Spleen (tissue), 13 donors: ENCODE results near the gene CCDC69. TPM values are rescaled to one million over a fixed set of nuclear protein-coding genes. Genes with fewer than 3 reads are reported as not detected.

Experiments used
- DNase-seq: peaks from one replicate; pipeline ENCODE4 v3.0.0-alpha.2; 2020
- H3K27ac ChIP-seq, 8 donors: fragments of 200-600 bp; sonication (generic) in 7 of 8; 1 replicate in 4 of 8; 2 replicates in 4 of 8; pipeline versions ENCODE4 v1.5.0 to v1.8.0; 2016 to 2021; ENCODE audit warnings: inconsistent platforms in 4 of 8, mild to moderate bottlenecking in 4 of 8, moderate library complexity in 1 of 8
- H3K27me3 ChIP-seq, 7 donors: fragments of 200-600 bp; sonication (generic) in 6 of 7; replicated peaks in 1 of 7; 1 replicate in 4 of 7; 2 replicates in 3 of 7; pipeline versions ENCODE4 v1.5.0 to v1.8.0; 2016 to 2021; ENCODE audit warnings: inconsistent platforms in 3 of 7, mild to moderate bottlenecking in 1 of 7
- H3K36me3 ChIP-seq, 6 donors: fragments of 200-600 bp; sonication (generic) in 5 of 6; 1 replicate in 4 of 6; 2 replicates in 2 of 6; pipeline versions ENCODE4 v1.5.0 to v1.8.0; 2016 to 2021; ENCODE audit warnings: inconsistent platforms in 2 of 6
- H3K4me1 ChIP-seq, 6 donors: fragments of 200-600 bp; sonication (generic) in 5 of 6; 1 replicate in 3 of 6; 2 replicates in 3 of 6; pipeline versions ENCODE4 v1.5.0 to v1.8.0; 2016 to 2021; ENCODE audit warnings: inconsistent platforms in 3 of 6
- H3K4me3 ChIP-seq, 8 donors: fragments of 200-600 bp; sonication (generic) in 7 of 8; 1 replicate in 4 of 8; 2 replicates in 4 of 8; pipeline versions ENCODE4 v1.5.0 to v1.8.0; 2016 to 2021; ENCODE audit warnings: inconsistent platforms in 4 of 8, mild to moderate bottlenecking in 4 of 8, moderate library complexity in 2 of 8
- H3K9me3 ChIP-seq, 8 donors: fragments of 200-600 bp; sonication (generic) in 7 of 8; 1 replicate in 4 of 8; 2 replicates in 4 of 8; pipeline versions ENCODE4 v1.5.0 to v1.8.0; 2016 to 2021; ENCODE audit warnings: inconsistent platforms in 4 of 8
- CTCF ChIP-seq, 11 experiments: fragments of 200-600 bp in 7 of 11; fragments of 450-650 bp in 4 of 11; sonication (generic) in 4 of 11; IDR thresholded peaks in 8 of 11; conservative IDR thresholded peaks in 3 of 11; 1 replicate in 7 of 11; 2 replicates in 4 of 11; pipeline versions ENCODE4 v1.4.0 to v1.8.0; 2016 to 2021; ENCODE audit warnings: antibody characterized with exemption in 11 of 11, inconsistent platforms in 4 of 11, mild to moderate bottlenecking in 1 of 11
- POLR2A ChIP-seq, 3 donors: fragments of 450-650 bp; IDR thresholded peaks; one replicate each; pipeline ENCODE4 v1.5.1; 2017; ENCODE audit warnings: antibody characterized with exemption in 3 of 3, mild to moderate bottlenecking in 1 of 3
- POLR2AphosphoS5 ChIP-seq, 3 donors: sonication (generic); formaldehyde crosslinking; IDR thresholded peaks; one replicate each; pipeline ENCODE4 v1.5.1; 2017; ENCODE audit warnings: antibody characterized with exemption in 3 of 3
- WGBS, 5 donors: extraction: QIAGEN DNeasy Blood & Tissue Kit in 3 of 5; methylation state at CpG; one replicate each; pipeline versions ENCODE4 v1.1.5 to v1.1.7; 2013 to 2018; 5-methylcytosine and 5-hydroxymethylcytosine counted together
- intact Hi-C: fragments of 100-400 bp; cut with DNase I; formaldehyde crosslinking; loops from one replicate; pipeline ENCODE4 v1.15.0; 2023; ENCODE audit warnings: low total_unique reads
- long read RNA-seq, 2 donors: transcript quantifications; one replicate each; lab custom pipeline, GENCODE V29; 2026
- polyA plus RNA-seq, 3 donors: library from polyadenylated mRNA; stranded (reverse); fragments of 200-250 nt; gene quantifications; one replicate each; pipeline ENCODE4 v1.2.1, GENCODE V29; 2013
- total RNA-seq, 7 donors: library from RNA; depleted of rRNA in 3 of 7; stranded (reverse); fragments of >200 nt in 3 of 7; fragmentation: NEBNext Ultra II Directional in 4 of 7; extraction: Animal tissue kit (Norgen Biotek cat#: 25700) in 4 of 7; gene quantifications; one replicate each; pipeline versions ENCODE4 v1.1.0 to v1.2.1, GENCODE V29; 2016 to 2021
- donor health status: healthy with polysubstance abuse.
- donor health status: DM: no; HTN: no; CAD: no; lungs with moderate emphysema.
- donor health status: DM: no; HTN: no; CAD: no.
- donor health status: Bipolar disorder and iron deficiency.
- donor health status: healthy.
- donor health status: DM: no; HTN: no; CAD: no.
- donor health status: DM: yes; HTN: yes; CAD: no.

CCDC69 gene
- 100 to 1,000 TPM in 4 of 7 donors, 10 to 100 TPM in 3; 68.4 to 145 (median 106) TPM for total RNA-seq
- 10 to 100 TPM; 37.7 to 90.3 (median 39.3) TPM for polyA plus RNA-seq
- long read RNA-seq, donor 1, transcript CCDC69-201 (9 exons, 3,451 nt) = major isoform, 5 of 6 reads
- long read RNA-seq, donor 1, partial matches to known transcripts = 0 of 6 reads
- long read RNA-seq, donor 1, other reads (novel, unspliced or antisense) = 0 of 6 reads
- long read RNA-seq, donor 2, partial matches to known transcripts = 0 of 2 reads
- long read RNA-seq, donor 2, other reads (novel, unspliced or antisense) = 0 of 2 reads

GRCh38 chr5:151223447-151224264 is at the start of gene CCDC69:
CCDC69 (minus strand) TSS chr5:151224092; CDS start chr5:151223970, 122 bp downstream.
- peaks cover 45 to 86% (median 61%) of the 10 kb centered on the region in 6 donors for H3K4me1 ChIP-seq
- H3K9me3 ChIP-seq = no peaks in the 10 kb centered on the region
- peaks cover 0 to 22% (median 0%) of the 10 kb centered on the region in 6 donors for H3K36me3 ChIP-seq
- intact Hi-C loops = no loop called here
- peak within 1 kb of the TSS; percentile 66 to 88 (median 73) for H3K4me3 ChIP-seq
- H3K27ac ChIP-seq = peak within 1 kb of the TSS; percentile 84 to 99 (median 96)
- 0 to 2% (median 1%) methylated on average over 50 to 58 of the region's 58 CpGs for WGBS, 5 donors
- peak in 1 of 3 donors; percentile 75 for TF ChIP-seq POLR2A (IDR thresholded peaks at IDR 0.05)
- TF ChIP-seq CTCF (IDR thresholded peaks at IDR 0.05 in 8 of 11, conservative IDR thresholded peaks at IDR 0.05 in 3 of 11) = peak in 5 of 11 experiments; percentile 15 to 41 (median 25)
- TF ChIP-seq POLR2AphosphoS5 (IDR thresholded peaks at IDR 0.05) = peak; percentile 81 to 92 (median 90)
- peak; percentile 93 for DNase-seq
- H3K27me3 ChIP-seq = no peaks in the 10 kb centered on the region

- TF ChIP-seq POLR2A (IDR thresholded peaks at IDR 0.05) = no peak
- TF ChIP-seq CTCF (IDR thresholded peaks at IDR 0.05 in 8 of 11, conservative IDR thresholded peaks at IDR 0.05 in 3 of 11) = no peak
- TF ChIP-seq POLR2AphosphoS5 (IDR thresholded peaks at IDR 0.05) = no peak
- H3K4me3 ChIP-seq = no peak overlapping the region
- H3K27me3 ChIP-seq = no peaks in the 10 kb centered on the region
- H3K9me3 ChIP-seq = no peaks in the 10 kb centered on the region
- no peak for DNase-seq
- peaks cover 0 to 47% (median 40%) of the 10 kb centered on the region in 6 donors for H3K36me3 ChIP-seq
- H3K27ac ChIP-seq = no peak overlapping the region
- peaks cover 0 to 23% (median 0%) of the 10 kb centered on the region in 6 donors for H3K4me1 ChIP-seq
- intact Hi-C loops = no loop called here
These were observed 47.4 kb upstream of the CCDC69 start for GRCh38 chr5:151271336-151271735.

GRCh38 chr5:151270599-151270998 is 46.7 kb upstream of the CCDC69 start:
- Histone ChIP-seq H3K9me3 (no peaks in the 10 kb centered on the region), H3K4me3 (no peak overlapping the region), H3K27me3 (no peaks in the 10 kb centered on the region), H3K4me1 (peaks cover 0 to 23% (median 0%) of the 10 kb centered on the region in 6 donors), H3K36me3 (peaks cover 0 to 54% (median 46%) of the 10 kb centered on the region in 6 donors), H3K27ac (no peak overlapping the region)
- WGBS, 5 donors = 54 to 68% (median 62%) methylated on average over 1 of the region's 1 CpG
- no peak for DNase-seq
- TF ChIP-seq POLR2AphosphoS5 (IDR thresholded peaks at IDR 0.05) (no peak), CTCF (IDR thresholded peaks at IDR 0.05 in 8 of 11, conservative IDR thresholded peaks at IDR 0.05 in 3 of 11) (no peak), POLR2A (IDR thresholded peaks at IDR 0.05) (no peak)
- intact Hi-C loops = no loop called here
